Trophoblast cell (in vitro differentiated cells and primary cell): ENCODE data around the gene ERVMER34-1.

ENCODE experiments used
- DNase-seq, 2 donors: peaks; one replicate each; pipeline ENCODE4 v3.0.0-alpha.2; 2016
- H2AFZ ChIP-seq: 2 replicates; pipeline ENCODE4 v1.6.1; 2013; ENCODE audit warnings: low read length, moderate library complexity, mild to moderate bottlenecking; ENCODE audit not compliant: insufficient read depth, poor library complexity
- H2AK5ac ChIP-seq: 2 replicates; pipeline ENCODE4 v1.6.1; 2013; ENCODE audit warnings: mild to moderate bottlenecking, low read length
- H2BK120ac ChIP-seq: 2 replicates; pipeline ENCODE4 v1.6.1; 2013; ENCODE audit warnings: low read length, mild to moderate bottlenecking, moderate library complexity; ENCODE audit not compliant: insufficient read depth, poor library complexity
- H2BK12ac ChIP-seq: 2 replicates; pipeline ENCODE4 v1.6.1; 2013; ENCODE audit warnings: mild to moderate bottlenecking, low read length, moderate library complexity
- H2BK5ac ChIP-seq: 2 replicates; pipeline ENCODE4 v1.6.1; 2013; ENCODE audit warnings: low read length, low read depth, moderate library complexity, mild to moderate bottlenecking; ENCODE audit not compliant: poor library complexity
- H3K14ac ChIP-seq: 2 replicates; pipeline ENCODE4 v1.6.1; 2013; ENCODE audit warnings: mild to moderate bottlenecking, low read length
- H3K18ac ChIP-seq: 2 replicates; pipeline ENCODE4 v1.6.1; 2013; ENCODE audit warnings: mild to moderate bottlenecking, low read length
- H3K23ac ChIP-seq: 2 replicates; pipeline ENCODE4 v1.6.1; 2013; ENCODE audit warnings: low read length
- H3K27ac ChIP-seq: 2 replicates; pipeline ENCODE4 v1.5.1; 2013; ENCODE audit warnings: low read depth, mild to moderate bottlenecking, inconsistent platforms, low read length, moderate library complexity
- H3K27me3 ChIP-seq: 2 replicates; pipeline ENCODE4 v1.6.1; 2013; ENCODE audit warnings: inconsistent platforms, mild to moderate bottlenecking, low read length, moderate library complexity; ENCODE audit not compliant: insufficient read depth
- H3K36me3 ChIP-seq, 2 experiments: 1 replicate in 1 of 2; 2 replicates in 1 of 2; pipeline ENCODE4 v1.6.1; 2013; ENCODE audit warnings: low read length in 2 of 2, mild to moderate bottlenecking in 2 of 2, moderate library complexity in 1 of 2; ENCODE audit not compliant: insufficient read depth in 2 of 2, control insufficient read depth in 1 of 2
- H3K4ac ChIP-seq: 2 replicates; pipeline ENCODE4 v1.6.1; 2013; ENCODE audit warnings: low read depth, mild to moderate bottlenecking, low read length, moderate library complexity
- H3K4me1 ChIP-seq, 2 experiments: 1 replicate in 1 of 2; 2 replicates in 1 of 2; pipeline ENCODE4 v1.6.1; 2013; ENCODE audit warnings: low read length in 2 of 2, mild to moderate bottlenecking in 2 of 2, moderate library complexity in 1 of 2; ENCODE audit not compliant: insufficient read depth in 2 of 2, control insufficient read depth in 1 of 2
- H3K4me2 ChIP-seq: 2 replicates; pipeline ENCODE4 v1.6.1; 2013; ENCODE audit warnings: inconsistent platforms, mild to moderate bottlenecking, low read length, moderate library complexity
- H3K4me3 ChIP-seq: 2 replicates; pipeline ENCODE4 v1.5.1; 2013; ENCODE audit warnings: mild to moderate bottlenecking, low read depth, low read length, inconsistent platforms
- H3K79me1 ChIP-seq: one replicate; pipeline ENCODE4 v1.6.1; 2013; ENCODE audit warnings: low read length
- H3K79me2 ChIP-seq: 2 replicates; pipeline ENCODE4 v1.6.1; 2013; ENCODE audit warnings: low read length, mild to moderate bottlenecking; ENCODE audit not compliant: control insufficient read depth, insufficient read depth, poor library complexity
- H3K9ac ChIP-seq: 2 replicates; pipeline ENCODE4 v1.6.1; 2013; ENCODE audit warnings: mild to moderate bottlenecking, low read length
- H3K9me3 ChIP-seq: 2 replicates; pipeline ENCODE4 v1.6.1; 2013; ENCODE audit warnings: low read depth, mild to moderate bottlenecking, control low read depth, inconsistent platforms, low read length; ENCODE audit not compliant: insufficient read depth
- H4K12ac ChIP-seq: 2 replicates; pipeline ENCODE4 v1.6.1; 2013; ENCODE audit warnings: low read depth, mild to moderate bottlenecking, low read length, moderate library complexity
- H4K8ac ChIP-seq: 2 replicates; pipeline ENCODE4 v1.6.1; 2013; ENCODE audit warnings: low read depth, mild to moderate bottlenecking, low read length, moderate library complexity
- H4K91ac ChIP-seq: one replicate; pipeline ENCODE4 v1.6.1; 2013; ENCODE audit warnings: low read depth, mild to moderate bottlenecking, low read length, moderate library complexity
- WGBS: extraction: QIAGEN DNeasy Blood & Tissue Kit; methylation state at CpG from one replicate; pipeline ENCODE4 v1.1.7; 2013; ENCODE audit warnings: missing lambda C conversion rate; ENCODE audit not compliant: insufficient read length, insufficient coverage; ENCODE audit errors: extremely low coverage; 5-methylcytosine and 5-hydroxymethylcytosine counted together

The ERVMER34-1 gene

DNA sequence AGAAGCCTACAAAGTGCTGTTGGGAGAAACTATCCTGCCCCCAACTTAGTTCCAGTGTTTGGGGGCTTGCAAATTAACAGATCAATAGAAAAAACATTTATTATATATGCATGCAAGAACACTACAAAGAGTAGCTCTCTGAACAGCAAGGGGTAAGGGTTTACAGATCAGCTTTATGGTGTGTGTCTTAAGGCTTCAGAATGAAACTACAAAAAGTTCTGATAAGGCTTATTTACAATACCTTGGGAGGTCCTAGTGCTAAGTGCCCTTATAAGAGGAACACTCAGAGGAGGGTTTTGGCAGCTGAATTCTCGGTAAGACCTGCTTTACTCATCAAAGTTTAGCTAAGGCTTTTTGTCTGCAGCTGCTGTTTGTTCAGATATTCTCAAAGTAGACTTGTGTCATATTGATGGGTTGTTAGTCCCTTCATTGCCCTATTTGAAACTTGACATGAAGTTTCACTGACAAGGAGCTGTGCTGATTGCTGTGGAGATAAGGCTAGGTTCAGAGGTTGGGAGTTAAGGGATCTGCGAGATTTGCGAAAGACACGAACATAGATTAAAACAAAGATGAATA lies 7.7 kb downstream of the ERVMER34-1 start:
- WGBS: no CpG with 5 or more reads among the region's 4 CpGs
- no peak overlapping the region for H2AFZ ChIP-seq
- H3K4me3 ChIP-seq: no peak overlapping the region

GRCh38 chr4:52729586-52729985 lies 21.6 kb downstream of the ERVMER34-1 start:
- no peak overlapping the region for H2BK5ac ChIP-seq
- DNase-seq: no peak
- H3K4me1 ChIP-seq: peaks cover 0 to 2% of the 10 kb centered on the region in 2 experiments
- H3K4me2 ChIP-seq: no peak overlapping the region
- no peak overlapping the region for H3K23ac ChIP-seq
- H4K8ac ChIP-seq: no peak overlapping the region
- H3K4me3 ChIP-seq: no peak overlapping the region
- H2BK12ac ChIP-seq: no peak overlapping the region
- H3K4ac ChIP-seq: no peak overlapping the region
- H2AFZ ChIP-seq: no peak overlapping the region
- no peak overlapping the region for H3K9ac ChIP-seq
- no peaks in the 10 kb centered on the region for H3K79me2 ChIP-seq
- no peaks in the 10 kb centered on the region for H3K27me3 ChIP-seq
- no peak overlapping the region for H2BK120ac ChIP-seq
- H3K14ac ChIP-seq: no peak overlapping the region
- H3K9me3 ChIP-seq: no peaks in the 10 kb centered on the region
- H3K36me3 ChIP-seq: no peaks in the 10 kb centered on the region
- H3K27ac ChIP-seq: peak overlapping the region; percentile 26
- no peak overlapping the region for H3K18ac ChIP-seq
- H4K12ac ChIP-seq: no peak overlapping the region
- H2AK5ac ChIP-seq: no peak overlapping the region
- peaks cover 1% of the 10 kb centered on the region for H3K79me1 ChIP-seq
- no peak overlapping the region for H4K91ac ChIP-seq

More for the DNA sequence above, 7.7 kb downstream of the ERVMER34-1 start:
- H2AK5ac ChIP-seq: no peak overlapping the region
- no peaks in the 10 kb centered on the region for H3K9me3 ChIP-seq
- peaks cover 0 to 3% of the 10 kb centered on the region in 2 experiments for H3K4me1 ChIP-seq
- no peak overlapping the region for H3K23ac ChIP-seq
- H3K79me1 ChIP-seq: no peaks in the 10 kb centered on the region
- H4K91ac ChIP-seq: no peak overlapping the region
- no peak for DNase-seq
- H3K4ac ChIP-seq: no peak overlapping the region
- no peak overlapping the region for H3K9ac ChIP-seq
- H3K14ac ChIP-seq: no peak overlapping the region
- no peaks in the 10 kb centered on the region for H3K27me3 ChIP-seq
- H2BK120ac ChIP-seq: no peak overlapping the region
- no peak overlapping the region for H3K4me2 ChIP-seq
- no peak overlapping the region for H4K8ac ChIP-seq
- no peaks in the 10 kb centered on the region for H3K79me2 ChIP-seq
- no peaks in the 10 kb centered on the region for H3K36me3 ChIP-seq
- no peak overlapping the region for H3K18ac ChIP-seq
- H3K27ac ChIP-seq: no peak overlapping the region
- no peak overlapping the region for H4K12ac ChIP-seq
- no peak overlapping the region for H2BK12ac ChIP-seq
- no peak overlapping the region for H2BK5ac ChIP-seq

GRCh38 chr4:52728691-52729240 lies 22.5 kb downstream of the ERVMER34-1 start:
- Histone ChIP-seq H3K14ac (no peak overlapping the region), H2BK5ac (no peak overlapping the region), H3K9me3 (no peaks in the 10 kb centered on the region), H3K4me3 (no peak overlapping the region), H3K27ac (no peak overlapping the region), H2BK120ac (no peak overlapping the region), H3K27me3 (no peaks in the 10 kb centered on the region), H2AK5ac (no peak overlapping the region), H3K18ac (no peak overlapping the region), H3K4me1 (peaks cover 0 to 2% of the 10 kb centered on the region in 2 experiments), H4K91ac (no peak overlapping the region), H2BK12ac (no peak overlapping the region), H4K8ac (no peak overlapping the region), H3K4me2 (no peak overlapping the region), H3K9ac (no peak overlapping the region), H3K4ac (no peak overlapping the region), H3K23ac (no peak overlapping the region), H3K79me1 (no peaks in the 10 kb centered on the region), H4K12ac (no peak overlapping the region), H2AFZ (no peak overlapping the region), H3K79me2 (no peaks in the 10 kb centered on the region), H3K36me3 (no peaks in the 10 kb centered on the region)
- WGBS: no CpG with 5 or more reads among the region's 2 CpGs
- DNase-seq: no peak

DNA sequence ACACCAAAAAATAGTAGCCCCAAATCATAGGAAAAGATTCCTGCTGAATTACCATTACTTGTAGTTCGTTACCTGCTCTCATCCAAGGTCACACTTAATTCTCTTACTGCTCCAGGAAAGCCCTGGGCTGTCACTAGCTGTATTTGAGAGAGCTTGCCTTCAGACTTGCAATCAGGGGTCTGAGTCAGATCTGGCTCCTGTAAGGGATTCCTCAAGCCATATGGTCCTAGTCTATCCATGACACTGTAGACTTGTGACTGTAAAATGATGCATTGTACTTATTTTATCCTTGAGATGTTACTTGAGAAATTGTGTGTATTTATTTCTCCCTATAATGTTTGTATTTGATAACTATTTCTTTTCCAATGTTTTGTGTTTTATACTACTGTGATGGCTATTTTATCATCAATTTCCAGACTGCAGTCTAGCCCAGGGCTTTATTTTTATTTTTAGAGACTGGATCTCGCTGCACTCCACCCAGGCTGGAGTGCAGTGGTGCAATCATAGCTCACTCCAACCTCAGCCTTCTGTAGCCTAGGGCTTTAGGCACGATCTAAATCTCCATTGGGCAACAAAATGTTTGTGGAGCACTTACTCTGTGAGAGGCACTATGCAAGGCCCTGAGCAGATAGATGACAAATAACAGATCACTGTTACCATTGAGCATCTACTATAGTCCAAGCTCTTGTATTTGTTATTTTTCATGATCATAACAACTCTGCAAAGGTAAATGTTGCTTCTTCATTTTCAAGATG lies 24.2 kb downstream of the ERVMER34-1 start:
- Histone ChIP-seq H2AFZ (no peak overlapping the region), H3K14ac (no peak overlapping the region), H3K9me3 (no peaks in the 10 kb centered on the region), H2BK5ac (no peak overlapping the region), H4K12ac (no peak overlapping the region), H3K9ac (no peak overlapping the region), H2AK5ac (no peak overlapping the region), H3K4me3 (no peak overlapping the region), H2BK120ac (no peak overlapping the region), H4K8ac (no peak overlapping the region), H3K27me3 (no peaks in the 10 kb centered on the region), H3K4me2 (no peak overlapping the region), H3K4ac (no peak overlapping the region), H3K79me1 (peaks cover 4% of the 10 kb centered on the region), H3K18ac (no peak overlapping the region), H3K27ac (no peak overlapping the region), H3K36me3 (no peaks in the 10 kb centered on the region), H4K91ac (no peak overlapping the region), H3K4me1 (peaks cover 0 to 2% of the 10 kb centered on the region in 2 experiments), H2BK12ac (no peak overlapping the region), H3K23ac (no peak overlapping the region), H3K79me2 (peaks cover under 1% of the 10 kb centered on the region)
- peak; percentile 52 to 80 for DNase-seq
- no CpG with 5 or more reads among the region's 3 CpGs for WGBS
